Upper lobe of left lung (tissue), 6 donors: Measurements from ENCODE around the gene JDP2. TPM values are rescaled to one million over a fixed set of nuclear protein-coding genes. Genes with fewer than 3 reads are reported as not detected.
A peak's percentile ranks its signal among the peaks of the same experiment; 100 is the strongest.

Experiments used
- ATAC-seq, 2 donors: fragments of 200-7000 bp; cut with Tn5 transposase; one replicate each; pipeline ENCODE4 v1.9.1; 2022; ENCODE audit warnings: mild to moderate bottlenecking in 2 of 2, moderate library complexity in 2 of 2; ENCODE audit not compliant: low FRiP score in 2 of 2
- DNase-seq, 2 donors: peaks; one replicate each; pipeline ENCODE4 v3.0.0-alpha.2; 2019 to 2020
- H3K27ac ChIP-seq, 4 donors: fragments of 200-600 bp; sonication (generic); one replicate each; pipeline ENCODE4 v1.5.1; 2016 to 2019
- H3K27me3 ChIP-seq, 4 donors: fragments of 200-600 bp; sonication (generic); one replicate each; pipeline ENCODE4 v1.5.1; 2017 to 2019
- H3K36me3 ChIP-seq, 4 donors: fragments of 200-600 bp; sonication (generic); one replicate each; pipeline ENCODE4 v1.5.1; 2016 to 2019
- H3K4me1 ChIP-seq, 4 donors: fragments of 200-600 bp; sonication (generic); one replicate each; pipeline ENCODE4 v1.5.1; 2018 to 2019
- H3K4me3 ChIP-seq, 4 donors: fragments of 200-600 bp; sonication (generic); one replicate each; pipeline ENCODE4 v1.5.1; 2017 to 2019; ENCODE audit warnings: mild to moderate bottlenecking in 2 of 4, moderate library complexity in 1 of 4
- H3K9me3 ChIP-seq, 4 donors: fragments of 200-600 bp; sonication (generic); one replicate each; pipeline ENCODE4 v1.5.1; 2018 to 2019
- EP300 ChIP-seq, 4 donors: sonication (generic); formaldehyde crosslinking; IDR thresholded peaks; one replicate each; pipeline ENCODE4 v1.5.1; 2017; ENCODE audit warnings: antibody characterized with exemption in 4 of 4, control low read depth in 2 of 4
- POLR2A ChIP-seq, 4 donors: fragments of 450-650 bp; IDR thresholded peaks; one replicate each; pipeline ENCODE4 v1.5.1; 2016 to 2017; ENCODE audit warnings: antibody characterized with exemption in 4 of 4, mild to moderate bottlenecking in 2 of 4
- POLR2AphosphoS5 ChIP-seq, 2 donors: sonication (generic); formaldehyde crosslinking; IDR thresholded peaks; one replicate each; pipeline ENCODE4 v1.5.1; 2017; ENCODE audit warnings: antibody characterized with exemption in 2 of 2
- WGBS, 2 donors: methylation state at CpG; one replicate each; pipeline ENCODE4 v1.1.5; 2017 to 2018; 5-methylcytosine and 5-hydroxymethylcytosine counted together
- total RNA-seq, 6 donors: library from RNA; depleted of rRNA in 4 of 6; stranded (reverse); fragments of >200 nt in 4 of 6; gene quantifications; one replicate each; pipeline versions ENCODE4 v1.1.0 to v1.2.1, GENCODE V29; 2016 to 2021
- TF ChIP-seq, protein P1 (sequence below), 6 experiments: fragments of 450-650 bp in 4 of 6; fragments of 200-600 bp in 2 of 6; sonication (generic) in 2 of 6; IDR thresholded peaks; one replicate each; pipeline ENCODE4 v1.5.1; 2016 to 2019; ENCODE audit warnings: antibody characterized with exemption in 6 of 6
- donor health status: DM: no; HTN: no; CAD: no; lungs with moderate emphysema.
- donor health status: DM: no; HTN: yes; CAD: no; lungs with severe emphysema.

The JDP2 gene
- total RNA-seq, 6 donors from 2014 or later: 60.5 to 150 (median 110) TPM

DNA sequence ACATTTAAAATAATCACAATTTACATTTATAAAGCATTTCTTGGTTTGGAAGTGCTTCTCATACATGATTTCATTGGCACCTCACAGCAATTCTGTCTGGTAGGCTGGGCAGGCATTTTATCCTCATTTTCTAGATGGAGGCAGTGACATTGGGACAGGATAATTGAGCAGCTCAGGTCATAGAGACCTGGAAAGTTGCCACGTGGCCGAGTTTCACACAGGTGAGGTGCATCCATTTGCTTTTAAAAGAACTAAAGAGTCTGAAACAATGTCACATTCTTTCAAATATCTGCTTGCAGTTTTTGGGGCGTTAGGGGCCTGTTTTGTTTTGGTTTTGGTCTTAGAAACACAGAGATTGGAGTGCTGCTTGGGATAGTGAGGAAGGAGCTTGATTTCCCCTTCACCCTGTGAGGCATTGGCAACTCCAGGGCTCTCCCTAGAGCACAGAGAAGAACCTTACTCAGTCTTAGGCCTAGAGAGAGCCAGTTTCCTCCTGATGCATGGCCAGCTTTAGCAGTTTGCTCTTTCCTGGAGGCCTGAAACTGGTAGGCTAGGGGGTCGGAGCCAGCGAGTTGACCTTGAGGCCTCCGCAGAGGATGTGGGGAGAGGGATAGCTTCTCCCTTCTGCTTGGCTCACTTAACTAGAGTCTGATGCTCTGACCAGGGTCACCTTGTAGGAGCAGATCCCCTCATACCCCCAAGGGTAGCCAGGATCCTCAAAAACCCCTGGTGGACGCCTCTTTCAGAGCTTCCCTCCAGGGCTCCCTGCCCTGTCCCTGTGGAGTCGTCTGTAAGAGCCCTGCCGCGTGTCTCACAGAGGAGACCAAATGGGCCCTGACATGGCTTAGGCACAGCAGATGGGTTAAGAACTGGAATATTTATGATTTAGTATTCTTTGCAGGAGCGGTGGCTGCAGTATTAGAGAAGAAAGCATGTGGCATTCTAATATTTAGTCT, 34.9 kb upstream of the JDP2 start:
- ATAC-seq: no peak
- no peak overlapping the region for H3K4me3 ChIP-seq
- WGBS, 2 donors: 85 to 90% methylated on average over 10 to 11 of the region's 11 CpGs

GRCh38 chr14:75393794-75394193, 34.0 kb upstream of the JDP2 start:
- Histone ChIP-seq H3K27ac (no peak overlapping the region), H3K9me3 (no peaks in the 10 kb centered on the region), H3K4me3 (no peak overlapping the region), H3K4me1 (no peaks in the 10 kb centered on the region), H3K36me3 (no peaks in the 10 kb centered on the region), H3K27me3 (no peaks in the 10 kb centered on the region)
- 95 to 96% methylated on average over 9 of the region's 9 CpGs for WGBS, 2 donors
- no peak for TF ChIP-seq POLR2AphosphoS5 (IDR thresholded peaks at IDR 0.05)
- no peak for TF ChIP-seq EP300 (IDR thresholded peaks at IDR 0.05)
- TF ChIP-seq, protein P1, sequence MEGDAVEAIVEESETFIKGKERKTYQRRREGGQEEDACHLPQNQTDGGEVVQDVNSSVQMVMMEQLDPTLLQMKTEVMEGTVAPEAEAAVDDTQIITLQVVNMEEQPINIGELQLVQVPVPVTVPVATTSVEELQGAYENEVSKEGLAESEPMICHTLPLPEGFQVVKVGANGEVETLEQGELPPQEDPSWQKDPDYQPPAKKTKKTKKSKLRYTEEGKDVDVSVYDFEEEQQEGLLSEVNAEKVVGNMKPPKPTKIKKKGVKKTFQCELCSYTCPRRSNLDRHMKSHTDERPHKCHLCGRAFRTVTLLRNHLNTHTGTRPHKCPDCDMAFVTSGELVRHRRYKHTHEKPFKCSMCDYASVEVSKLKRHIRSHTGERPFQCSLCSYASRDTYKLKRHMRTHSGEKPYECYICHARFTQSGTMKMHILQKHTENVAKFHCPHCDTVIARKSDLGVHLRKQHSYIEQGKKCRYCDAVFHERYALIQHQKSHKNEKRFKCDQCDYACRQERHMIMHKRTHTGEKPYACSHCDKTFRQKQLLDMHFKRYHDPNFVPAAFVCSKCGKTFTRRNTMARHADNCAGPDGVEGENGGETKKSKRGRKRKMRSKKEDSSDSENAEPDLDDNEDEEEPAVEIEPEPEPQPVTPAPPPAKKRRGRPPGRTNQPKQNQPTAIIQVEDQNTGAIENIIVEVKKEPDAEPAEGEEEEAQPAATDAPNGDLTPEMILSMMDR (IDR thresholded peaks at IDR 0.05): no peak
- TF ChIP-seq POLR2A (IDR thresholded peaks at IDR 0.05): no peak
- ATAC-seq: no peak
- no peak for DNase-seq

More for the DNA sequence above, 34.9 kb upstream of the JDP2 start:
- H3K27ac ChIP-seq: no peak overlapping the region
- DNase-seq: no peak
- TF ChIP-seq EP300 (IDR thresholded peaks at IDR 0.05): no peak
- no peak for TF ChIP-seq POLR2AphosphoS5 (IDR thresholded peaks at IDR 0.05)
- no peak for TF ChIP-seq POLR2A (IDR thresholded peaks at IDR 0.05)
- TF ChIP-seq, protein P1 (IDR thresholded peaks at IDR 0.05): no peak
- H3K36me3 ChIP-seq: no peaks in the 10 kb centered on the region
- no peaks in the 10 kb centered on the region for H3K4me1 ChIP-seq
- H3K27me3 ChIP-seq: no peaks in the 10 kb centered on the region
- no peaks in the 10 kb centered on the region for H3K9me3 ChIP-seq

DNA sequence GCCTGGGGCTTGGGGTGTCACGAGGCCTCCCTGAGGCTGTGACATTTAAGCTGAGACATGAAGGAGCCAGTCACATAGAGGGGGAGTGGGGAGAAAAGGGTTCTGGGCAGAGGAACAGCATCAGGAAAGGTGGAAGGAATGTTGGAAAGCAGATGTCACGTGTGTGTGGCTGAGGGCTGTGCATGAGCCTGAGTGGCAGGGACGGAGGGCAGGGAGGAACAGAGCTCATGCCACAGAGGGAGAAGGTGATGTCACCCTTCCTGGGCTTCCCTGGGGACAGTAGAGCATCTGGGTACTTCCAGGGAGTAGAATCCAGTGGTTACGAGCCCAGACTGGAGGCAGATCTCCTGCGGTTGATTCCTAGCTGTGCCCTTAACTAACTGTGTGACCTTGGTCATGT, 32.0 kb upstream of the JDP2 start:
- no peaks in the 10 kb centered on the region for H3K36me3 ChIP-seq
- 84 to 85% methylated on average over 5 of the region's 5 CpGs for WGBS, 2 donors
- H3K4me3 ChIP-seq: no peak overlapping the region
- H3K9me3 ChIP-seq: no peaks in the 10 kb centered on the region
- ATAC-seq: no peak
- H3K27ac ChIP-seq: no peak overlapping the region
- TF ChIP-seq, protein P1 (IDR thresholded peaks at IDR 0.05): no peak
- TF ChIP-seq EP300 (IDR thresholded peaks at IDR 0.05) (no peak), POLR2A (IDR thresholded peaks at IDR 0.05) (no peak), POLR2AphosphoS5 (IDR thresholded peaks at IDR 0.05) (no peak)
- H3K27me3 ChIP-seq: no peaks in the 10 kb centered on the region
- H3K4me1 ChIP-seq: peaks cover 16 to 17% (median 16%) of the 10 kb centered on the region in 4 donors
- no peak for DNase-seq

- ATAC-seq: peak in 1 of 2 donors; percentile 25
- Histone ChIP-seq H3K27me3 (no peaks in the 10 kb centered on the region), H3K36me3 (no peaks in the 10 kb centered on the region), H3K9me3 (no peaks in the 10 kb centered on the region), H3K27ac (peak overlapping the region in 3 of 4 donors; percentile 48 to 79 (median 75)), H3K4me3 (no peak overlapping the region), H3K4me1 (peaks cover 21 to 31% (median 27%) of the 10 kb centered on the region in 4 donors)
- no peak for DNase-seq
- TF ChIP-seq POLR2AphosphoS5 (IDR thresholded peaks at IDR 0.05) (no peak), EP300 (IDR thresholded peaks at IDR 0.05) (no peak), POLR2A (IDR thresholded peaks at IDR 0.05) (no peak)
- TF ChIP-seq, protein P1 (IDR thresholded peaks at IDR 0.05): no peak
- WGBS, 2 donors: 71 to 80% methylated on average over 4 of the region's 4 CpGs
Measured at GRCh38 chr14:75399321-75399720, 28.5 kb upstream of the JDP2 start.
